ENCODE measurements around the gene HOXA3. TPM values are rescaled to one million over a fixed set of nuclear protein-coding genes. Genes with fewer than 3 reads are reported as not detected.

HOXA3 gene
- total RNA-seq, 1 experiment from 2014 or later: 9.2 TPM

DNA sequence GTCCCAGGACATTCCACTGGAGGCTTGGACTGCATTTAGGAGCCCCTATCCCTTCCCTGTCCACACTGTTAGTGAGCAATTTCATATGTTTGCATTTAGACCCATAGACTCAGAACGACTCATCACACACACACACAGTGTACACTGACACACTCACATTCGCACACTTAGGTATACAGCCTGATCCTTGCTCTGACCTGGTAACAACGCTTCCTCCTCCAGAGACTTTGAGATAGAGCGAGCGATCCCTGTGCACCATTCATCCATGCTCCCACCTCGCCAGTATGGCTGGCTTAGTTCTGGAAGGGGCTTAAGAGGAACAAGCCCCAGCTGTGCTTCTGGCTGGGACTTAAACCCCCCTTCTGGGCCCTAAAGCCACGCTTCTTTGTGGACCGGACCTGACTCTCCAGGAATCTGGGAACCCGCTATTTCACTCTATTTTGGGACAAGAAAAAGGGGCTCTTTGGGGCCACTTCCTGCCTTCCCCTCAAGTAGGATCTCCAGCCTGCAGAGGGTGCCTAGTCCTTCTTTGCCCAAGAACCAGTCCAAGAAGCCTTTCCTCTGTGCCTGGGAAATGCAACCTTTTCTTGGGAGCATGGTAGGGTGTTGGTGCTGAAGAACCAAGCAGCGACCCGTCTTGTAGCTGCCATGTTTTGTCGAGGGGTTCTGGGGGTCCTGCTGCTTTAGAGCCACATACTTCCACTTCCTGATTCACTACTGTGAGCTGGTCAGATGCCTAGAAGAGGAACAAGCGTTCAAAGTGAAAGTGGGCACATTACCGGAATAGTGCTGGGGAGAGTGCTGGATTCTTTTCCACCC lies 48.6 kb upstream of the HOXA3 start:
- Histone ChIP-seq H3K9ac (ENCODE audit: low read length) (peak overlapping the region; percentile 55), H3K27ac (ENCODE audit: low read depth, low read length) (no peak overlapping the region; the same call in 1 of the 2 replicates), H4K20me1 (ENCODE audit: insufficient read depth) (no peaks in the 10 kb centered on the region), H3K4me3 (replicated peaks in 1 of 2; ENCODE audit: low read depth in 1 of 2, low read length in 2 of 2) (peak overlapping the region; percentile 59 to 70), H3K36me3 (ENCODE audit: control insufficient read depth in 1 of 2, insufficient read depth in 2 of 2, low read length in 2 of 2) (no peaks in the 10 kb centered on the region), H3K79me2 (ENCODE audit: insufficient read depth, low read length) (no peaks in the 10 kb centered on the region), H2AFZ (ENCODE audit: low read depth, low read length, poor library complexity, severe bottlenecking) (peak overlapping the region; percentile 77), H3K27me3 (ENCODE audit: insufficient read depth, low read length) (no peaks in the 10 kb centered on the region), H3K9me3 (ENCODE audit: control insufficient read depth in 1 of 2, insufficient read depth in 1 of 2, low read depth in 1 of 2, low read length in 2 of 2) (no peaks in the 10 kb centered on the region), H3K4me1 (ENCODE audit: control insufficient read depth in 1 of 2, insufficient read depth in 2 of 2, low read length in 2 of 2) (peaks cover 0 to 24% of the 10 kb centered on the region in 2 experiments; a peak in 3 of 4 replicates), H3K4me2 (ENCODE audit: low read length) (peak overlapping the region; percentile 84), H3K9me2 (ENCODE audit: insufficient read depth) (no peaks in the 10 kb centered on the region)
- peak; percentile 1; the same call in 1 of the 2 replicates for ATAC-seq
- no peak for DNase-seq (ENCODE audit: low read depth, low spot score)
- ChIA-PET POLR2A (no interaction called here), CTCF (interaction anchor here (1.0 to 1.8 kb wide), 3 partner anchors 720 to 896 kb away, joined by 5 to 8 read pairs (median 5); no protein-coding TSS in a partner anchor), RAD21 (ENCODE audit: low non-redundant PET in 1 of 2, low total read pairs in 2 of 2, uncharacterized antibody in 2 of 2, unreplicated experiment in 2 of 2) (no interaction called here)
- TSS peak; percentile 60 for BruUV-seq (replicated peaks)
- intact Hi-C loops (cut with micrococcal nuclease): no loop called here
- no peak for TF ChIP-seq SIN3A (IDR thresholded peaks at IDR 0.05; ENCODE audit: low read depth)
- TF ChIP-seq JUND (IDR thresholded peaks at IDR 0.05): no peak
- no peak for TF ChIP-seq FOSL1 (IDR thresholded peaks at IDR 0.05; ENCODE audit: low read depth)
- TF ChIP-seq, protein P1, sequence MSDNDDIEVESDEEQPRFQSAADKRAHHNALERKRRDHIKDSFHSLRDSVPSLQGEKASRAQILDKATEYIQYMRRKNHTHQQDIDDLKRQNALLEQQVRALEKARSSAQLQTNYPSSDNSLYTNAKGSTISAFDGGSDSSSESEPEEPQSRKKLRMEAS (IDR thresholded peaks at IDR 0.05): no peak
- no peak for TF ChIP-seq ELF1 (IDR thresholded peaks at IDR 0.05; ENCODE audit: borderline replicate concordance, low read depth)
- TF ChIP-seq RAD21 (IDR thresholded peaks at IDR 0.05; ENCODE audit: low read depth): no peak
- no peak for TF ChIP-seq SRF (IDR thresholded peaks at IDR 0.05; ENCODE audit: low read depth)
- no peak for TF ChIP-seq POLR2A (IDR thresholded peaks at IDR 0.05; ENCODE audit: borderline replicate concordance, extremely low read depth, insufficient read depth, insufficient read length)
- no peak for TF ChIP-seq ZFX (IDR thresholded peaks at IDR 0.05)
- TF ChIP-seq CBX3 (IDR thresholded peaks at IDR 0.05; ENCODE audit: low read depth): no peak
- TF ChIP-seq EZH2phosphoT487 (IDR thresholded peaks at IDR 0.05; ENCODE audit: borderline replicate concordance): no peak
- no peak for TF ChIP-seq YY1 (IDR thresholded peaks at IDR 0.05; ENCODE audit: extremely low read depth, insufficient replicate concordance, low read depth, low read length)
- no peak for TF ChIP-seq SP1 (IDR thresholded peaks at IDR 0.05; ENCODE audit: low read depth)
- TF ChIP-seq, protein P2, sequence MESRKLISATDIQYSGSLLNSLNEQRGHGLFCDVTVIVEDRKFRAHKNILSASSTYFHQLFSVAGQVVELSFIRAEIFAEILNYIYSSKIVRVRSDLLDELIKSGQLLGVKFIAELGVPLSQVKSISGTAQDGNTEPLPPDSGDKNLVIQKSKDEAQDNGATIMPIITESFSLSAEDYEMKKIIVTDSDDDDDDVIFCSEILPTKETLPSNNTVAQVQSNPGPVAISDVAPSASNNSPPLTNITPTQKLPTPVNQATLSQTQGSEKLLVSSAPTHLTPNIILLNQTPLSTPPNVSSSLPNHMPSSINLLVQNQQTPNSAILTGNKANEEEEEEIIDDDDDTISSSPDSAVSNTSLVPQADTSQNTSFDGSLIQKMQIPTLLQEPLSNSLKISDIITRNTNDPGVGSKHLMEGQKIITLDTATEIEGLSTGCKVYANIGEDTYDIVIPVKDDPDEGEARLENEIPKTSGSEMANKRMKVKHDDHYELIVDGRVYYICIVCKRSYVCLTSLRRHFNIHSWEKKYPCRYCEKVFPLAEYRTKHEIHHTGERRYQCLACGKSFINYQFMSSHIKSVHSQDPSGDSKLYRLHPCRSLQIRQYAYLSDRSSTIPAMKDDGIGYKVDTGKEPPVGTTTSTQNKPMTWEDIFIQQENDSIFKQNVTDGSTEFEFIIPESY (IDR thresholded peaks at IDR 0.05; ENCODE audit: extremely low read depth, insufficient replicate concordance, low read length): no peak
- TF ChIP-seq, protein P3, sequence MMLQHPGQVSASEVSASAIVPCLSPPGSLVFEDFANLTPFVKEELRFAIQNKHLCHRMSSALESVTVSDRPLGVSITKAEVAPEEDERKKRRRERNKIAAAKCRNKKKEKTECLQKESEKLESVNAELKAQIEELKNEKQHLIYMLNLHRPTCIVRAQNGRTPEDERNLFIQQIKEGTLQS (IDR thresholded peaks at IDR 0.05): no peak
- TF ChIP-seq, protein P4, sequence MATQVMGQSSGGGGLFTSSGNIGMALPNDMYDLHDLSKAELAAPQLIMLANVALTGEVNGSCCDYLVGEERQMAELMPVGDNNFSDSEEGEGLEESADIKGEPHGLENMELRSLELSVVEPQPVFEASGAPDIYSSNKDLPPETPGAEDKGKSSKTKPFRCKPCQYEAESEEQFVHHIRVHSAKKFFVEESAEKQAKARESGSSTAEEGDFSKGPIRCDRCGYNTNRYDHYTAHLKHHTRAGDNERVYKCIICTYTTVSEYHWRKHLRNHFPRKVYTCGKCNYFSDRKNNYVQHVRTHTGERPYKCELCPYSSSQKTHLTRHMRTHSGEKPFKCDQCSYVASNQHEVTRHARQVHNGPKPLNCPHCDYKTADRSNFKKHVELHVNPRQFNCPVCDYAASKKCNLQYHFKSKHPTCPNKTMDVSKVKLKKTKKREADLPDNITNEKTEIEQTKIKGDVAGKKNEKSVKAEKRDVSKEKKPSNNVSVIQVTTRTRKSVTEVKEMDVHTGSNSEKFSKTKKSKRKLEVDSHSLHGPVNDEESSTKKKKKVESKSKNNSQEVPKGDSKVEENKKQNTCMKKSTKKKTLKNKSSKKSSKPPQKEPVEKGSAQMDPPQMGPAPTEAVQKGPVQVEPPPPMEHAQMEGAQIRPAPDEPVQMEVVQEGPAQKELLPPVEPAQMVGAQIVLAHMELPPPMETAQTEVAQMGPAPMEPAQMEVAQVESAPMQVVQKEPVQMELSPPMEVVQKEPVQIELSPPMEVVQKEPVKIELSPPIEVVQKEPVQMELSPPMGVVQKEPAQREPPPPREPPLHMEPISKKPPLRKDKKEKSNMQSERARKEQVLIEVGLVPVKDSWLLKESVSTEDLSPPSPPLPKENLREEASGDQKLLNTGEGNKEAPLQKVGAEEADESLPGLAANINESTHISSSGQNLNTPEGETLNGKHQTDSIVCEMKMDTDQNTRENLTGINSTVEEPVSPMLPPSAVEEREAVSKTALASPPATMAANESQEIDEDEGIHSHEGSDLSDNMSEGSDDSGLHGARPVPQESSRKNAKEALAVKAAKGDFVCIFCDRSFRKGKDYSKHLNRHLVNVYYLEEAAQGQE (IDR thresholded peaks at IDR 0.05; ENCODE audit: low read depth): no peak
- TF ChIP-seq POLR2AphosphoS5 (IDR thresholded peaks at IDR 0.05; ENCODE audit: low read depth, low read length): no peak
- TF ChIP-seq, protein P5, sequence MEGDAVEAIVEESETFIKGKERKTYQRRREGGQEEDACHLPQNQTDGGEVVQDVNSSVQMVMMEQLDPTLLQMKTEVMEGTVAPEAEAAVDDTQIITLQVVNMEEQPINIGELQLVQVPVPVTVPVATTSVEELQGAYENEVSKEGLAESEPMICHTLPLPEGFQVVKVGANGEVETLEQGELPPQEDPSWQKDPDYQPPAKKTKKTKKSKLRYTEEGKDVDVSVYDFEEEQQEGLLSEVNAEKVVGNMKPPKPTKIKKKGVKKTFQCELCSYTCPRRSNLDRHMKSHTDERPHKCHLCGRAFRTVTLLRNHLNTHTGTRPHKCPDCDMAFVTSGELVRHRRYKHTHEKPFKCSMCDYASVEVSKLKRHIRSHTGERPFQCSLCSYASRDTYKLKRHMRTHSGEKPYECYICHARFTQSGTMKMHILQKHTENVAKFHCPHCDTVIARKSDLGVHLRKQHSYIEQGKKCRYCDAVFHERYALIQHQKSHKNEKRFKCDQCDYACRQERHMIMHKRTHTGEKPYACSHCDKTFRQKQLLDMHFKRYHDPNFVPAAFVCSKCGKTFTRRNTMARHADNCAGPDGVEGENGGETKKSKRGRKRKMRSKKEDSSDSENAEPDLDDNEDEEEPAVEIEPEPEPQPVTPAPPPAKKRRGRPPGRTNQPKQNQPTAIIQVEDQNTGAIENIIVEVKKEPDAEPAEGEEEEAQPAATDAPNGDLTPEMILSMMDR (IDR thresholded peaks at IDR 0.05 in 2 of 3, conservative IDR thresholded peaks at IDR 0.05 in 1 of 3; ENCODE audit: borderline replicate concordance in 1 of 3, insufficient read depth in 1 of 3, low read depth in 2 of 3, low read length in 2 of 3): no peak
- no peak for TF ChIP-seq TCF7L2 (IDR thresholded peaks at IDR 0.05; ENCODE audit: borderline replicate concordance, extremely low read depth, insufficient read depth, insufficient read length)

Data from HCT116 (cell line).